SU-DHL-6 (cell line): Measurements from ENCODE around the gene LCNL1.

Experiments
- CTCF ChIP-seq: fragments of 200-600 bp; sonication (generic); IDR thresholded peaks from one replicate; pipeline ENCODE4 v1.5.1; 2017; ENCODE audit warnings: antibody characterized with exemption, mild to moderate bottlenecking, low read length, moderate library complexity; ENCODE audit not compliant: insufficient read depth, poor library complexity, severe bottlenecking
- EZH2phosphoT487 ChIP-seq: fragments of 200-600 bp; sonication (generic), shearing (Covaris generic); conservative IDR thresholded peaks from 2 replicates; pipeline ENCODE4 v1.6.1; 2018; ENCODE audit warnings: mild to moderate bottlenecking, antibody characterized with exemption, low read length, moderate library complexity, mixed read lengths

- TF ChIP-seq CTCF (no peak), EZH2phosphoT487 (no peak)
These were observed 36.4 kb upstream of the LCNL1 start for GRCh38 chr9:136946228-136947027.
